Amygdala (tissue), 56 donors: ENCODE results near the gene GFPT2.
"Not testable (repeated sequence)": the region's sequence is repeated elsewhere in the genome, so short reads cannot be mapped to it uniquely, and the experiment has no call there.

Experiments used
- DNase-seq, 56 donors: peaks; one replicate each; lab custom pipeline; 2025; lab: John Stamatoyannopoulos, UW

The GFPT2 gene

DNA sequence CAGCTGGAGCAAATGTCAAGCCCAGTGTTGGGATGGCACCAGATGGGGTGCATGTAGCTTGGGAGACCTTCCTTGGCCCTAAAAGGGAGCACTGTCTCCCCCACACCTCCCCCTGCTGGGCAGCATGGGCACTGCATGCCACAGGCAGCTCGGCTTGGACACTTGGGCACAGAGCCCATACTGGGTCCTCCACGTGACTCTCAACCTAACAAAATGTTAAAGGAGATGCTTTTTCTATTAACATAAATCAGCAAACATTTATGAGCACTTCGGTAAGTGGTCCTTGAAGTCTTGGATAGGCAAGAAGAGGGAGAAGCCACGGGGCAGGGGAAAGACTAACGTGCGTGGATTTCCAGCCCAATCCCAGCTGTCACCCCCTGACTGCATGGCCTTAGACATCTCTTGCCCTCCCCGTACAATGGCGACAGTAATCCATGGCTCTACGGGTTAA is 37.3 kb downstream of the GFPT2 start:
- peak in 33 of 56 donors; percentile 16 to 82 (median 44) for DNase-seq

- peak in 33 of 56 donors; percentile 11 to 91 (median 54) for DNase-seq
Observed at GRCh38 chr5:180313677-180314505, 39.2 kb downstream of the GFPT2 start.

DNA sequence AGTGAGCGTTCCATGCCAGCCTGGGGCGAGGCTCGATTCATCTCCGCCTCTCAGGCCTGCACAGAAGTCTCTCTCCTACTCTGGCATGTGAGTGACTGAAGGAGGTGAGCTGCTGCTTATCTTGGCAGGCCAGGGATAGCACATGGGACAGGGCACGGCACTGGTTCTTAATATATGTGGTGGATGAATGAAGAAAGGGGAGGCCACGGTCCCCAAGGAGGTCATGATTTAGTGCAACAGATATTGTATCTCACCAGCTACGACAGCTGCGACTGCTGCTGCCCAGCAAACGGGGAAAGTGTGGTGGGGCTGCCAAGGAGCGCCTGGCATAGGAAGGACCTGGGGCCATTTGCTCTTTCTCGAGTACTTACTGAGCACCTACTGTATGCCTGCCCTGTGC is 41.9 kb downstream of the GFPT2 start:
- DNase-seq: no peak

- no peak for DNase-seq
Observed at GRCh38 chr5:180306796-180307195, 46.3 kb downstream of the GFPT2 start.

DNA sequence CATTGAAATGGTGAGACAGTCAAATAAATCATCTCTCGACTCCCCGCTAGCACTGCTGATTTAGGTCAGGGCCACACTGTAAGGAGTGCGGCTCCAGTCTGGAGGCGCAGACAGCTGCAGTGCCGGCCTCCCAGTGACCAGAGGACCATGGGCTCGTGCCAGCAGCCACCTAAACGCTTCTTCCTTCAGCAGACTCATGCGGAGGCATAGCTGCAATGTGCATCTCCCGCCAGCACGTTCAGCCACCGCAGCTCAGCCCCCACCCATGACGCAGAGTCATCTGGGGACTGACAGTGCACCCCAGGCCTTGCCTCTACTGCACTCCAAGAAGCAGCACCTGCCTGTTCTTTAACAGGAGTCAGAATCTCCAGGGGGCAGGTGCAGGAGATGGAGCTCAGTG is 47.7 kb downstream of the GFPT2 start:
- DNase-seq: no peak

DNA sequence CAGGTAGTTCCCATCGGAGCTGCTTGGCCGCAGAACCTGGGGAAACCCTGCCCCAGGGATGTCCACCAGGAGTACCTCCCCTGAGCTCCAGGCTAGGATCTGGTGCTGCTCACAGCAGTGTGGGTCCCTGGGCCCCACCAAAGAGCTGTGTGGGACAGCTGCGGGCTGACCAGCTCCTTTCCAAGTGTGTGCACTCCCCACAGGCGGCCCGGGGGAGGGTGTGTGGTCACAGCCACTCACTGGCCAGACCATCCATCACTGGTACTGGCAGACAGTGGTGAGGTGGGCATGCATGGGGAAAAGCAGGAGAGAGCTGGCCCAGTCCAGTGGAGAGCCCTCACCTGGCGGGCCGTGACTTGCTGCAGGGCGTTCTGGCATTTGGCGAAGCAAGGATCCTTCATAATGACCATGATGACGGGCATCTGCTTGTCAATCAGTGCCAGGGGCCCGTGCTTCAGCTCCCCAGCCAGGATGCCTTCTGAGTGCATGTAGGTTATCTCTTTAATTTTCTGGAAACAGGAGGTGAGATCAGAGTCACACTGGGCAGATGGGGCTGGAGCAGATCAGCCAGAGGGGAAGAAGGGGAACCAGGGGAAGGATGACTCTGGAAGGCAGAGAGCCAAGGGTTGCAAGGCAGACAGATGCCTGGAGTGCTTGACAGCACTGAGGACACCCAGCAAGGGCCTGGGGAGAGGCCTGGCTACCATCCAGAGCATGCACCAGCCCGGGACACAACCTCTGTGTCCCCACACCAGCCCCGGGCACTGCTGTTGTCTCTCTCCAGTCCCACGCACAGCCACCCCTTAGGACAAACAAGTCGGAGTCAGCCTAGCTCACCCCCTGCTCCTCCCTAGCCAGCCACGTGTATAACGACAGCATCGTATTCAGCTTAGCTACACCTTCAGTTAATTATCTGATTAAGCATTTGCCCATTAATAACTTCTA is 48.4 kb downstream of the GFPT2 start:
- no peak for DNase-seq

DNA sequence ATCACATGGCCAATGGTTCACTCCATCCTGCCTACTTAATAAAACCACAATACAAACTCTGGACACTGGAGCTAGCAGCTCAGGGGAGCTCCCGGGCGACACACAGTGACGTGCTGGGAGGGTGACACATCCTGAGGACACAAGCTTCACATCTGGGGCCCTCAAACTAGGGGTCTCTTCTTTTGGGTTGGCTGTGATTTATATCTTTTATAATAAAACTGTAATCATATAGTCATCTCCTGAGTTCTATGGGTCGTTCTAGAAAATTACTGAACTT is 49.2 kb downstream of the GFPT2 start:
- DNase-seq: no peak

DNA sequence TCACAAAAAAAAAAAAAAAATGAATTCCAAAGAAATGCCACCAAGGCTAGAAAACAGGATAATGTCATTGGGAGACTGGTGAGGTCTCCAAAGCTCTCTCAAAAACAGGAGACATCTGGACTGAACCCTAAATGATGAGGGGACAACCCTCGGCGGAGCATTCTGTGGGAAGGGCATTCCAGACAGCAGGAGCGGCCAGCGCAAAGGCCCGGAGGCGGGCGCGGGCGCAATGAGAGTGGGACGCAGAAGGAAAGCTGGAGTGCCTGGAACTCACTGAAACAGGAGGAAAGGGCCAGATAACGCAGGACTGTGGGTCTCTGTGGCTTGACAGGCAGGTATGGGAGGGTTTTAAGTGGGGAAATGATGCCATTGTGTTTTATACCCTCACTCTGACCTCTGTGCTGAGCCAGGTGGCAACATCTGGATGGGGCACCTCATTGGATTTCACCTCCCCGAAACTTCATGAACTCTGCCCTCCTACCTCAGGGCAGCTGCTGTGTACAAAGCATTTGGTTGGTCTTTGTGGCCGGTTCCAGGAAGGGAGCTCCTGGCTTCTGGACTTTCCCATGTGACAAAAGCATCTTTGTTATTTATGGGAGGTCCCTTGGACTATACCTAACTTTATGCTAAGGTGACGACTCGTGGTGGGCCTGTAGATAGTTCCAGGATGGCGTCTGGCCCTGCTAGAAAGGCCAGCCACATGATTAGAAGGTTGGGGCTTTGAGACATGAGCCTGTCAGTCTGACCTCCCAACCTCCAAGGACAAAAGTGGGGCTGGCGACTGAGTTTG is 49.7 kb downstream of the GFPT2 start:
- DNase-seq: no peak

- no peak for DNase-seq
Observed at GRCh38 chr5:180302256-180302655, 50.9 kb downstream of the GFPT2 start.

DNA sequence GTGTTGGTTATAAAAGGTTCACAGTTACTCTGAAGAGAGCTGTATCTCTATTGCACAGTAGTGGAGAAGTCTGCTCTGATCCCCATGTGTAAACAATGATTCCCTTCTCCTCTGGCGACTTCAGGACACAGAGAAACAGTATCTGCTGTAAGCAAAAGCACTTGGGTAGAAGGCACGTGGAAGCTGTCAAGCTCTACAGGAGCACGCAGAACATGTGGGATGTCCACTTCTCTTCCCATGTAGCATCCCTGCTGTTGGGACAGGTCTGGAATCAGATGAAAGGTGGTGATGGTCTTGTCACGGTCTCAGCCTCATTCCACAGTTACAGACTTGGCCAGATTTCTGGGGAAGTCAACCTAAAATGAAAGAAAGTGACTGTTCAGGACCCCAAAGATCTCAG is 51.9 kb downstream of the GFPT2 start:
- DNase-seq: no peak

DNA sequence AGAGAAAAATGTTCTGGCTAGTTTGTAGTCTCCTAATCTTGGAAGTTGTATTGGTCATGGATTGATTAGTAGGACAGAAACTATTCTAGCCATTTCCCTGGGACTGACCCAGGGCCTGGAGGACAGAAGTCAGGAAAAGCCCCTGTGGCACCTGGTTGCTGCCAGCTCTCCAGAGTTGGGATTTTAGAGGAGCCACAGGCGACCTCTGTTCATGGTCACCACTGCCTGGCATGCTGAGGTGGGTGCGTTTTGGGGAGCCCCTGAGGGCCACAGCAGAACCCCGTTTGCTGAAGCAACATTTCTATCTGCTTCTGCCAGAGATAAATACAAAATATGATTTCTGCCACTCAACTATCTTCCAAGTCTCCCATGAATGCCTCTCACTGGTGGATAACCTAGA is 53.6 kb downstream of the GFPT2 start:
- DNase-seq: no peak

DNA sequence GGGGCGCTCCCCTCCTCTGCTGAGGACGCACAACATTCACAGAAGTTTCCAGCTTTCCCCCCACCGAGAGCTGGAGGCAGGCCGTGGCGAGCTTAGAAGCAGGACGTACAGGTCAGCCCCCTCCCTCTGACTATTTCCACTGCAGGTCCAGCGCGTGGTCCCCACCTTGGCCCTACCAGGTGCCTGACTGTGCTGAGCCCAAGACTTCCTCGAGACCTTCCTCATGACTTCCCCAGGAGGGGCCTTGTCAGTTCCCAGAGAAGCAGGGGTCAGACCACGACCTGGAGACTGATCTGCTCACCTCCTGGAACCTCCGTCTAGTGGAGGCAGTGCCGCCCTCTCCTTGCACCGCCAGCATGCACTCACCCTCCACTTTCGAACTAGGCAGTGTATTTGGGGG is 54.1 kb downstream of the GFPT2 start:
- not testable (repeated sequence) for DNase-seq

DNA sequence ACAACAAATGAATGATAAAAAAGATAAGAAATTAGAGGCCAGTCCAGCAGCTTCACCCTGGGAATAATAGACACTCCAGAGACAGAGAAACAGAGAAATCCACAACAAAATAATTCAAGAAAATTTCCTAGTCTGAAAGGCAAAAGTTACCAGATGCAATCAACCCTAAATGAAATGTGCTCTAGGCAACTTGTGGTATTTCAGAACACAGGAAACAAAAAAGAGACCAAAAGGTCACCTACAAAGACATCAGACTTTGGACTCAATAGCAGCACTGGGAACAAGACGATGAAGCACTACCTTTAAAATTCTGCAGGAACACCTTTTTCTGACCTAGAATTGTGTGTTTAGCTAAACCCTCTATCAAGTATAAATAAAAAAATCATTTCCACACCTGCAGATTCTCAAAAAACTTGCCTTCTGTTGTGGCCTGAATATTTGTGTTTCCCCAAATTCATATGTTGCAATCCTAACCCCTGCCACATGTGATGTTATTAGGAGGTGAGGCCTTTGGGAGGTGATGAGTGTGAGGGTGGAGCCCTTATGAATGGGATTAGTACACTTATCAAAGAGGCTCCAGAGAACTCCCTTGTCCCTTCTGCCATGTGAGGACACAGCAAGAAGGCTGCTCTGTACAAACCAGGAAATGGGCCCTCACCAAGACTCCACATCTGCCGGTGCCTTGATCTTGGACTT is 55.4 kb downstream of the GFPT2 start:
- DNase-seq: no peak

DNA sequence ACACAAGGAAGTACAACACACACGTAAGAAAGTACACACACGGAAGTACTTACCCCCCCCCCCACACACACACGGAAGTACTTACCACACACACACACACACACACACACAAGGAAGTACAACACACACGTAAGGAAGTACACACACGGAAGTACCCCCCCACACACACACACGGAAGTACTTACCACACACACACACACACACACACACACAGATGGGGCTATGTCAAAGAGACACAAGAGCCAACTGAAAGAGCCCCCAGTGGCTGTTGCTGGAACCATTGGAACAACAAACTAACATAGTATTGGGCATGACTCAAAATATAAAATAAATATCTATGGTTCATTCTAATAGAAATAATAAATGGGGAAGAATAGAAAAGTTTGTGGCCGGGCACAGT is 56.4 kb downstream of the GFPT2 start:
- DNase-seq: no peak

- no peak for DNase-seq
Observed at GRCh38 chr5:180294913-180295555, 58.1 kb downstream of the GFPT2 start.

DNA sequence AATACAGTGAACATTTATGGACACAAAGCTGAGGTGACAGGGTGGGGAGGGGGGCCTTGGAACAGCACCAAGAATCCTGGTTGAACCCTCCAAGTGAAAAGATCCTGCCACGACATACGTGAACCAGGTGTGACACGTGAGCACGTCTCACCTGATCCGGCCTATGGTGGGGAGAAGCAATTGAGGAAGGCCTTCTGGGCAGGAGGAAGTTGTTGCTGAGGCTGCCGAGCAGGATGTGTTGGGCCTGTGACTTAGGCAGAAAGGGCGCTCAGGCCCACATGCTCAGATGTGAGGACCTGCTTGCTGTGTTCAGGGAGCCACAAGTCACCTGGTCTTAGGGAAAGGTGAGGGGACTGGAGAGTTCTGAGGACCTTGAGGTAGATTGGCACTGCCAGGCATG is 58.7 kb downstream of the GFPT2 start:
- DNase-seq: no peak

DNA sequence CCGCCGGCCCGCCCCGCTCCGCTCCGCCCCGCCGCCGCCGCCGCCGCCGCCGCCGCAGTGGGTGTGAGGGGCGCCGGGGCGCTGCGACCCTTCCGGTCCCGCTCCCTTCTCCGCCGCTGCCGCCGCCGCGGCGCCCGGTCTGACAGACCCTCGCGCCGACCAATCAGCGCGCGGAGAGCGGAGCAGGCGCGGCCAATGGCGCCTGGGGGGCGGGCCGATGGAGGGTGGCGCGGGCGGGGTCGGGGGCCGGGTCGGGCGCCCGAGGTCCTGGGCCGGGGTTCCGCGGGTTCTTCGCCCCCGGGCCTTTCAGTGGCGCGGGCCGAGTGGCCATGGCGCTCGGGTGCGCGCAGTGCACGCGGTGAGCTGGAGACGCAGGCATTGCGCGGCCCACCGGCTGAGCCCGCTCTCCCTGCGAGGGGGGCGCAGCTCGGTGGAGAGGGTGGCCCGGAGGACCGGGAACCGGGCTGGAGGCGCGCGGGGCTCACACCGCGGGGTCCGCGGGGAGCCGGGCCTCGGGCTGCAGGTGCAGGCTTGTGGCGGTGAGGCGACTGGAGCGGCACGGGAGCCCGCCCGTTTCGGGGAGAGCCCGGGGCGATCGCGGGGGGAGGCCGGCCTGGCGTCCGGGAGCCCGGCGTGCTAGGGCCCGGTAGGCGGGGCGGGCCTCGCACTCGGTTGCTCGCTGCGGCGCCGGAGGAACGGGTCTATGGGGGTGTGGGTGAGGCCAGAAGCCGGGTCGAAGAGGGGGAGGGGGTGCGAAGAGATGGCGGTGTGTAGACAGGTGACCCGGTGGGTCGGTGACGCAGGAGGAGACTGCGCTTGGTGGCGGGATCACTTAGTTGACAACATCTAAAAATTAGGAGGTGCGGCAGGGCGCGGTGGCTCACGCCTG is 60.9 kb downstream of the GFPT2 start, which contains the start of gene MAPK9:
TSS of gene MAPK9 (minus strand) at position 141 of the 889 bp plus-strand sequence. CDS start 11,522 bp downstream, outside the sequence.
- peak in 53 of 56 donors; percentile 19 to 88 (median 69) for DNase-seq

GRCh38 chr5:180291234-180291940 is 61.7 kb downstream of the GFPT2 start:
- DNase-seq: peak in 7 of 56 donors; percentile 16 to 56 (median 39)
